HS-27A (cell line): ENCODE measurements around the gene NODAL.
"Not testable (repeated sequence)": the region's sequence is repeated elsewhere in the genome, so short reads cannot be mapped to it uniquely, and the experiment has no call there.

ENCODE experiments used
- DNase-seq: peaks from one replicate; pipeline ENCODE4 v3.0.0-alpha.2; 2012; ENCODE audit warnings: low read depth, missing footprints

Gene NODAL

DNA sequence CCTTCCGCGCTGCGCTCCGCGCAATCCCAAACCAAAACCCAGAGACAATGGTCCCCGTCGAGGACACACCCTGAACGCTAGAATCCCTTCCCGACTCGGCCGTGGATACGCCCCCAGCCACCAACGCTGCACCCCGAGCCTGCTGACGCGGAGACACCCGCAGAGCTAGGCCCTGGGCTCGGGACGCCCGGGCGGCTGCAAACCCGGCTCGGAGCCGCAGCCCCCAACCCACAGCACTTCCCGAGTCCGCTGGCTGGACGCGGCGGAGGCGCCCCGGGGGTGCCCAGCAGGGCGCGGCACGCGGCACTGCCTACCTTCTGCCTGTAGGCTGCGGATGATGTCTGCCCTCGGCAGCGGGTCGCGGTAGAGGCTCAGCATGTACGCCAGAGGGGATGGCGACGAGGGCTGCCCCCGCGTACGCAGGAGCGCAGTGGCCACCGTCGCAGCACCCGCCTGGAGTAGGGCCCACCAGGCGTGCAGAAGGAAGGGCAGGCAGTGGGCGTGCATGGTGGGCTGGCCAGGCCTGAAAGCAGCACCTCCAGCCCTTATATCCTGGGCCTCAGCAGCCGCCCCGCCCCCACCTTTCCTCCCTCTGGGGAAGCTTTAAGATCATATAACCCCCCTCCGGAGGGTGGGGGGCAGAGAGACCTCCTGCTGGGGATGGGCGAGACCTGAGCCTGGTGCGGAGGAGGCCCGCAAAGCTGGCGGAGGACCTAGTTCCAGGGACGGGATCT, at the start of gene NODAL:
NODAL (minus strand) TSS at position 521 of the 734 bp plus-strand sequence; CDS start at position 507, 14 bp downstream.
- DNase-seq = no peak

DNA sequence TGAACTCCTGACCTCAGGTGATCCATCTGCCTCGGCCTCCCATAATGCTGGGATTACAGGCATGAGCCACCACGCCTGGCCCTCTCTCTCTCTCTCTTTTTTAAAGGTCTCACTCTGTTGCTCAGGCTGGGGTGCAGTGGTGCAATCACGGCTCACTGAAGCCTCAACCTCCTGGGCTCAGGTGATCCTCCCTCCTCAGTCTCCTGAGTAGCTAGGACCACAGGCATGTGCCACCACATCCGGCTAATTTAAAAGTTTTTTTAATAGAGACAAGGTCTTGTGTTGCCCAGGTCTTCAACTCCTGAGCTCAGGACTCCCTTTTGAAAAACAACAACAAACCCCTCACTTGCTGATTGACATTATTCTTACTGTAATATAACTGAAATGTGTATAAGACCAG, 48.7 kb upstream of the NODAL start:
- DNase-seq = no peak

DNA sequence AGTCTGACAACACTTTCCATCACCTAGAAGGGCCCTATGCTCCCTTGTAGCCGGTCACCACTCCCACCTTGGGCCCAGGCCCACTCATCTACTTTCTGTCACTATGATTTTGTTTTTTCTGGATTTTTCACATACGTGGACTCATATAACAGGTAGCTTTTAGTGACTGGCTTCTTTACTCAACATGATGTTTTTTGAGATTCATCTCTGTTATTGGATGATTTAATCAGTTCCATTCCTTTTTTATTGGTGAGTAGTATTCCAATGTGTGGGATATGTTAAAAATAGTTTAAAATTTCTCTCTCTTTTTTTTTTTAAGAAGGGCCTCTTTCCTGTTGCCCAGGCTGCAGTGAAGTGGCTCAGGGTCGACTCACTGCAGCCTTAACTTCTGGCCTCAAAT, 46.3 kb upstream of the NODAL start:
- DNase-seq = no peak

DNA sequence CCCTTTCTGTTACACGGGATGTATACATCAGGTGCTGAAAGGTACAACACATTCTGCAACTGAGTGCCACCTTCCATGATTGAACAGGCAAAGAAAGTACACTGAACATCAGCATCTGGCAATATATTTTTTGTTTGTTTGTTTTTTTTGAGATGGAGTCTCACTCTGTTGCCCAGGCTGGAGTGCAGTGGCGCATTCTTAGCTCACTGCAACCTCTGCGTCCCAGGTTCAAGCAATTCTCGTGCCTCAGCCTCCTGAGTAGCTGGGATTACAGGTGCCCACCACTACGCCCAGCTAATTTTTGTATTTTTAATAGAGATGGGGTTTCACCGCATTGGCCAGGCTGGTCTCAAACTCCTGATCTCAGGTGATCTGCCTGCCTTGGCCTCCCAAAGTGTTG, 42.4 kb upstream of the NODAL start:
- DNase-seq = not testable (repeated sequence)

DNA sequence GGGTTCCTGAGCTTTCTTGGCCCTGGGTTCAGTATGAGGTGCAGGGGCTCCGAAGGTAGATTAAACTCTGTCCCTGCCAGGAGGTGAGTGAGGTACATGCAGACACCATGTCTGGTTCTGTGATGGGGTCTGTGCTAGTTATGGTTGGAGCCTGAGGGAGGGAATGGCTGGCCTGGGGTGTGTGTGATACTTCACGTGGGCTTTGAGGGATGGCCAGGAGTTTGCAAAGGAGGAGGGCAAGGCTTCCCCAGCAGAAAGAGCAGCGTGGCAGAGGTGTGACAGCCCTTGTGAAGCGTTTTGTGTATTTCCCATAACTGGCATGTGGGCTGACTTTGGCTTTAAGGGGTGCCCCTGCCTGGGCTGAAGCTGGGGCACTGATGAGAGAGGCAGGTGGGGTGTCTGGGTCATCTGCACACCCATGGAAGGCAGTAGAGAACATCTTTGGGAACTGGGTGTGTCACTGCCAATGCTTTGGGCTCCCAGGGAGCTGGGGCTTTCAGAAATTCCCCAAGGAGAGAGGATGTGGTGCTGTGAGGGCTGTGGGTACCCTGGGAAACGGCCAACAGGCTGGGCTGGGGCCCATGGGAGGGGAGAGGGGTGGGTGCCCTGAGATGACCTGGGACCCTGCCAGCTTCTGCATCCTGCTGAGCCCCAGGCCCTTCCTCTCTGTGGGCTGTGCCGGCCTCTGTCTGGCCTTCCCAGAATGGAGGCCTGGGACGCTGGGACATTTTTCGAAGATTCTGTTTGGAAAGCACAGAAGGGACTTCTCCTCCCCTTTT, 41.7 kb upstream of the NODAL start:
- no peak for DNase-seq

DNA sequence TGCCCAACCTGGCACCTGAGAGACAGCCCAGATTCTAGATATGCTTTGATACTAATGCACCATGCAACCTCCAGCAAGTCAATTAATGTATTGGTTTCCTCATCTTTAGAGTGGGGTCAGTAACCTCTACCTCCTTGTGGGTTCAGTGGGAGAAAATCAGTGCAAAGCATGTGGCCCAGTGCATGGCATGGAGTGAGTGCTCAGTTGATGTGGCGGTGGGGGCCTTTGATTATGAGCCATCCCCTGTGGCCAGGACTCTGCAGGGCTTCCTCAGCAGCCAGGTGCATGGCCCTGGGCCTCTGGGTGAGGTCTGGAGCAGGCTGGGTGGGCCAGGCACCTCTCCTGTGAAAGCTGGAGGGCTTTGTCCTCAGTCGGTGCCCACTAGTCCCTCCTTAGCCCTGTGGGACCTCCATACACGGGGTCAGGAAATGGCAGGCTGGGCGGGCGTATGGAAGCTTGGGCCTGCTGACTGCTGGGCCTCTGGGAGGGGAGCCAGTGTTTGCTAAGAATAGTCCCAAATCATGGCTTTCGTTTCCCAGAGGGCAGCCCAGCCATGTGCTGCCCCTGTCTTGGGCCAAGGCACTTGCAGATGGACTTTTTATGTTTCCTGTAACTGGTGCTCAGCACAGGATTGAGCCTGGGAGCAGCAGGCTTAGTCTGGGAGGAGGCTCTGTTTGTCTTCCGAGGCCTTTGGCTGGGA, 40.5 kb upstream of the NODAL start:
- DNase-seq = no peak

DNA sequence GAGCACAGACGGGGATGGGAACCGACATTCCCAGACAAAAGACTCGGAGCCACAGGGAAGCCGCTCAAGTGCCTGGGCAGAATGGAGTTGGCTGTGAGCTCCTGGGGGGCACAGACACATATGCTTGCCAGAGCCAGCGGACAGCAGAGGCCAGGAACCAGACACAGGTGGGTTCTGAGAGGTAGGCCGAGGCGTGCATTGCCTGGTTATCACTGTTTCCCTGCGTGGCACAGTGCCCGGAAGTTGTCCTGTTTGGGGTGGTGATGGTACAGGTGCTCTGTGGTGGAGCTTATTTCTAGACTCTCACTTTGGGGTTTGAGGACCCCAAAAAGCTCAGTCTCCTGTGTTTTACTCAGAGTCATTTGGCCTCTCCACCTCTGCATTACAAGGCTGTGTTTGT, 39.6 kb upstream of the NODAL start:
- no peak for DNase-seq

DNA sequence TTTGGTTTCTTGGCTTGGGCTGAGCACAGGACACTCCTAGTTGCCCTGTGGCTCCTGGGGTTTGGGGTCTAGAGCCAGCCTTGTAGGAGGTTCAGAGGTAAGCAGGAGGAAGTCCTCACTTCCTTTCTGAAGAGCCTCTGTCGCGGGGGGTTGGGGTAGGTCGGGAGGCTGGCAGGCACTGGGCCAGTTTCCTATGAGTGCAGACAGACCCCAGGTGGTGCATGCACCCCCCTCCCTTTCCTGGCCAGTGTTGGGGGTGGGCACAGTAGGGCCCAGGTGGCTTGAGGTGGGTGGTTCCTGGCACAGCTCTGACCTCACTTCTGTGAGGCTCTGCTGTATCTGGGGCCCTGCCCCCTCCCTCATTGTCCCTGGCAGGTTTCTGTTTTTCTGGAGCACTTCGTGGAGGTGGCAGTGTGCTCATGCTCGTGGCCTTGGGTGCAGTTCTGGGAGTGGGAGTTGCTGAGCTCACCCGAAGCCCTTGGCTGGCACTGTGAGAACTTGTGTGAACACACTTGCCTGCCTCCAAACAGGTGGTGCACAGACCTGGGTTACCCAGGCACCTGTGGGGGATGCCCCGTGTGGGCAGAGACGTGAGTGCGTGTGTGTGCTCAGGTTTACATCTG, 38.9 kb upstream of the NODAL start:
- DNase-seq = no peak

DNA sequence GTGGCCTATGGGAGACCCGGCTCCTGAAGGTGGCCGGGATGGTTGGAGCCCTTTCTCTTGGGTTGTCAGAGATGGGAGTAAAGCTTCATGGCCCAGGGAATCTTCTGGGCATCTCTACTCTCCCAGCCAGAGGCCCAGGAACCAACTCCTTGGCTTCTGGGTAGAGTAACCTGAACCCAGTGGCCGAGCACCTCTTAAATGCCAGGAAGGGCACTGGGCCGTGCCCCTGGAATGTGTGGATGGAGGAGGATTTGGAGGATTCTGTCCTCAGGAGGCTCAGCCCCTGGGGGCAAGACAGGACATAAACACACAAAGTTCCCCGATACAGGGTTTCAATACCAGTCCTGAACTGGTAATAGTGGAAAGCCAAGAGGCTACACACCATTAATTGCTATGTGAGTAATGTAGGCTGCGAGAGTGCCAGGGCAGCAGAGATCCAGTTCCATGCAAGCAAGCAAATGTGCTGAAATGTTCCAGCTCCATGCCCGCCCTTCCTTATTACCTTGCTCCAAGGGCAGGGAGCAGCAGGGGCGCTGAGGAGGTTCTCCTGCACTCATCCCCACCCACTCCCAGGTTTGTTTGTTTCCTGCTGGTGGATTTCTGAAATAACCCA, 38.3 kb upstream of the NODAL start:
- no peak for DNase-seq

DNA sequence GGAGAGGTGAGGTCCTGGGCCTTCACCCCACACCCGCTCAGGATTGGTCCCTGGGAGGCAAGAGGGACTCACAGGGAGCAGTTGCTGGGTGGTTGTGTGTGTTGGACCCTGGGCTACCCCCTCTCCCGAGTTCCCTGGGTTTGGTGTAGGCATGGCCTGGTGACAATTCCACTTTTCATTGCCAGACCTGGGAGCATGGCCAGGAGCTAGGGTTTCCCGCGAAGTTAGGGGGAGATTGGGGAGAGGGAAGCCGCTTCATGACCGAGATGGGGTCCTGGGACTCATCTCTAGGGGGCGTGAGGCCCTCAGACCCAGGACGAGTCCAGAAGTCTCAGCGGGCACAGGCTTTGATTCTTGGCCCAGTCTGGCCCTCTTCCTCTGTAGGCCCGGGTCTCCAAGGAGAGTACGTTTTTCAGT, 37.7 kb upstream of the NODAL start:
- no peak for DNase-seq

DNA sequence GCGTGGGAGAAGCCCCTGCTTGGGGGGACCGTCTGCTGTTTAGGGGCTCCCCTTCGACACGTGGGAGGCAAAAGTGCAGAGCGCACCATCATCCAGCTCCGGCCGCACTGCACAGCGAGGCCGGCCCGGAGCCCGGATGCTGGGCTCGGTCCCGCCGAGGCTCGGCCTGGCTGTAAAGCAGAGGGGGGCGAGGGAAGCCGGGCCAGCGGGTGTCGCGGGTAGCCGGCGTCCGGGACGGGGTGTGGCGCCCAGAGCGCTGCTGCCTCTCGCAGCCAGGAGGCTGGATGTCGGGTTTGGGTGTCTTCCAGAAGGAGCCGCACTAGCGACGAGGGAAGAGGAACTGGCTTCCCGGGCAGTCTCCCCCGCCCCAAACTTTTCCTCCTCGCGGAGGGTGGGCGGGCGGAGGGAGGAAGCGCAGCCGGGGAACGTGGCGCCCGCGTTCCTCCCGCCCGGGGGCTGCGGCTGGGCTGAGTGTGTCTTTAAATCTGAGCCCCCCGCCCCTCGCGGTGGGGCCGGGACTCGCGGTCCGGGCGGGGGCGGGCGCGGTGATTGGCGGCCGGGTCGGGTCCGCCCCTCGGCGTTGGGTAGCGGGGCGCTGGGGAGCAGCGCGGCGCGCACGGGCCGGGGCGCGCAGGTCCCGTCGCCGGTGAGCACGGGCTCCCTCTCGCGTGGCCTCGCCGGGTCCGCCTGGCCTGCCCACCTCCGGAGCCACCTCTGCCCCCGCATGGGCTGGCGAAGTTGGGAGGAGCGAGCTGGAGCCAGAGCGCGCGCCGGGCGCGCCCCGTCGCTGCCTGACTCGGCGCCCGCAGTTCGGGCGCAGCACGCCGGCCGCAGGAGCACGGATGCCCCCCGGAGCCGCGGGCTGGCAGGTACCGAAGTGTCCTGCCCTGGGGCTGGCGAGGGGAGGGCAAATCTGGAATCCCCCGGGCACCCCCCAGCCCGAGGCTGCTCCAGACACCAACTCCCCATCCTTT, 37.0 kb upstream of the NODAL start, which contains the start of gene PALD1:
PALD1 (plus strand) TSS at position 577 of the 974 bp plus-strand sequence. CDS start 47,185 bp downstream, outside the sequence.
- DNase-seq = no peak

DNA sequence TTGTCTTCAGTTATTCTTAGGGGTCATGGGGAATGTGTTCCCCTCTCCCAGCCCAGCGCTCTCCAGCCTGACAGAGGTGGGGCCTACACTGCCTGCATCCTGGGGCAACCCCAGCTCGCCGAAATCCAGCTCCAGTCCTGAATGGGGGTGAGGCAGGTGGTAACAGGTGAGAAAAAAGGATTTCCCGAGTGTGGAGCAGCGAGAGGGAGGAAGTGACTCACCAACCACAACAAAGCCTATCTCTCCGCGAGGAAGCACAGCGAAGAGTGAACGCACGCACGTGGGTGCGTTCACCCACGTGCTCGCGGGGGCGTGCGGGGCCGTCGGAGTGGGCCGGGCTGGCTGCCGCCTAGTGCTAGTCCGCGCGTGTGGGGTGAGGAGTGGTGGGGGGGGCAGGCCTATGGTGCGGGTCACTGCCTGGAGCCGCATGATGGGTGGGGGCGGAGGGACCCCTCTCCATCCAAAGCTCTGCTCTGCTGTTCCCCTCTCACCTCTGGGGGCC, 36.2 kb upstream of the NODAL start:
- no peak for DNase-seq

DNA sequence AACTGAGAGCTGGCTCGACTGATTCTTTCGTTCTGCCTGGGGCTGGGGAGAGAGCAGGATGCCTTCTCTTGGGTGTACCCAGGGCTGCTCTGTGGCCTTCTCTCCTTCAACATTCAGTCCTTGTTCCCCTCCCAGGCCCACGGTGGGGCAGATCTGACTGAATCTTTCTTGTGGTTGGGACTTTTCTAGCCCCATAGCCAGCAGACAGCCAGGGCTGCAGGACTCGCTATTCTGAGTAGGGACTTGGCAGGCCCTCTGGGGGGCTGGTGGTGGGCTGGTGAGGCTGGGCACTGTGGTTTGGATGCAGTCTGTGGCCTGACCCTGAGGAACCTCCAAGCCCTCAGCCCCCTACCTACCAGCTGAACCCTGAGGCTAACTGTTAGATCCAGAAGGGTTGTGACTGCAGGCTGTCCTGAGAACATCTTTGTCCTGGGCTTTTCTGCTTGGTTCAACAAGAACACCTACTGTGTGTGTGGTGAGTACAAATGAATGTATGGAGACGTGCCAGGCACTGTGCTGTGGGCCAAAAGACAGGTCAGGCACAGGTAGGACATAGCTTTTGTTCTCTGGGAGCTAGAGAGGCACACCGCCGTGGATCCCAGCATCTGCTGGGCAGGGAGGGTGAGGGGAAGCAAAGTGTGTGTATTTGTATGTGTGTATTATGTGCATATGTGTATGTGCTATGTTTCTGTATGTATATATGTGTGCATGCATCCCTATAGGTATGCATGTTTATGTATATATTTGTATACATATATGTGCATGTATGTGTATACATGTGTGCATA, 35.0 kb upstream of the NODAL start:
- DNase-seq = no peak

DNA sequence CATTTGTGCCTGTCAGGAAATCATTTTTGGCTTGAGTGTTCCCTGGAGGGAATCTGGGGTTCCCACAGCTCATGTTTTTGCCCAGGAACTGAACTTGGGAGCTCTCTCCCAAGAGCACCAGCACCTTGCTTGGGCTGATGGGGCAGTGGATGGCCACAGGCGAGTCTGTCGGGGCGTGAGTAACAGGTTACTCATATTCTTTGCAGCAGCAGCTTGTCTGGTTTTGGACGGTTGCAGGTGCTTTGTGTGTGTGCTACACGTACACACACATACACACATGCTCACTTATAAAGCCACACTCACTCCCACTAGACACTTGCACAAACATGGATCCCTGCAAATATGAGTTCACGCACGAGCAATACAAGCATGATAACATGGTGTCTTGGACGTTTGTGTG, 34.2 kb upstream of the NODAL start:
- no peak for DNase-seq

DNA sequence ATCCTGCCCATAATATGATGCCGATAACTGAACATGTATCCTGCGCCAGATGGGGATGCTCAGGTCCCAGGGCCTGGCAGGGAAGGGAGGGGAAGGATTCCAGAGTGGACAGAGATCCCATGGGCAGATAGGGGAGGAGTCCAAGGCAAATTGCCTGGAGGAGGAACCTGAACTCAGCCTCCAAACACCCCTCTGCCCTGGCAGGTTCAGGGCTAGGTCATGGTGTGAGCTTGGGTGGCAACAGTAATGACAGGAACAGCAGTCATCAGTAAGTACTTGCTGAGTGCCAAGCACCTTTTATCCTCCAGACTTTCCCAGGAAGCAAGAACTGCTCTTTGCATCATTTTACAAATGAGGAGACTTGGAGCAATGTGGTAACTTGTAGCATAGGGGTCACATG, 33.3 kb upstream of the NODAL start:
- no peak for DNase-seq

DNA sequence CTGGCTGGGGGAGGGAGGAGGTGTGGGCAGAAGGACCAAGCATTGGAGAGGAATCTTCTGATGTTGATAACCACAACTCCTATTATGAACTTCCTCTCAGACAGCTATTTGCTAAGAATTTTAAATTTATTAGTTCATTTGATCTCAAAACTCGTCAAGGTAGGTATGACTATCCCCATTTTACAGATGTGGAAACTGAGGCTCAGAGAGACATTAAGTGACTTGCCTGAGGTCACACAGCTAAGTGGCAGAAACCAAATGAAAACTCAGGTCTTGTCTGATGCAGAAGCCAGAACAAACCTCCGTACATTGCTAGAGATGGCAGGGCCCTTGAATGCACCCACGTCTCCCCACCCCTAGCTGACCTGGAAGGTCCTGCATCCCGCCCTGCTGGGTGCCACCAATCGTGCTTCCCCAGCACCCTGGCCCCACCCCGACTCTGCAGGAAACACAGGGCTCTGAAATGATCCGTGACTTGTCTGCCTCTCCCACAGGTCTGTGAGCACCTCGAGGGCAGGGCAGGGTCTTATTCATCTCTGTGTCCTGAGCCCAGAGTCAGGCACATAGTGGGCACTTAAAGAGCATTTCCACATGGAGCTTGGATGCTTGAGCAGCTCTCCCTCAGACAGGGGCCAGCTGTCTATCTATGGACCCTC, 31.4 kb upstream of the NODAL start:
- DNase-seq = no peak

DNA sequence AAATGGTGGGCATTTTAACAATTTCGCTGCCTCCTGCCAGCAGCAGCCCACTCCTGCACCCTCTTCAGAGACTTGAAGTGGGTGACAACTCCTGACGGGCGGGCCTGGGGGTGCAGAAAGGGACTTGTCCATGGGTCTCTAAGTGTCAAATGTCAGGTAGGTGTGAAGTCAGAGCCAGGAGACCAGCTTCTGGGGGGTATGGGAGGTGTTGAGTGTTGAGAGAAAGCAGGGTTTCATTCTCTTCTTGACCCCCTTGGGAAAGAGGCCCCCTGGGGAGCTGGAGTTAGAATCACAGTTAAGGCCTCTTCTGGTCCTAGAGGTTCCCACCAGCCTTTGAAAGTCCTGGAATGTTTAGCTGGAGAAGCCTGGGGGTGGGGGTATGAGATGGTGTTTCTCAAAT, 25.5 kb upstream of the NODAL start:
- no peak for DNase-seq

DNA sequence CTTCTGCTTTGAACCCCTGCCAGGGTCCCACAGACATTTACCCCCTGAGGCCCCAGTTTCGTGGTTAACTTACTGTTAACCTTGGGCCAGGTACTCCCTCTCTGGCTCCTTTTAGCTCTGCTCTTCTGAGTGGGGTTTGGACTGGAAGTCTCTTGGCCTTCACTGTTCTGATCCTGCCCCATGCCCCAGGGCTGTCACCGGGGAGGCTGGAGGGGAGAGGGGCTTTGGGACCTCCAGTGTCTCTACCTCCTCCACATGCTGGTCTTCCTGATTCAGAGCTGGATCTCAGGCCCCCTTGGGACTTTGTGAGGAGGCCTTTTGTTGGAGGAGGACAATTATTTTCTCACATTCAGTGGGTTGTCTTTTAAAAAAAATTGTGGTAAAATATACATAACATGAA, 24.4 kb upstream of the NODAL start:
- no peak for DNase-seq

DNA sequence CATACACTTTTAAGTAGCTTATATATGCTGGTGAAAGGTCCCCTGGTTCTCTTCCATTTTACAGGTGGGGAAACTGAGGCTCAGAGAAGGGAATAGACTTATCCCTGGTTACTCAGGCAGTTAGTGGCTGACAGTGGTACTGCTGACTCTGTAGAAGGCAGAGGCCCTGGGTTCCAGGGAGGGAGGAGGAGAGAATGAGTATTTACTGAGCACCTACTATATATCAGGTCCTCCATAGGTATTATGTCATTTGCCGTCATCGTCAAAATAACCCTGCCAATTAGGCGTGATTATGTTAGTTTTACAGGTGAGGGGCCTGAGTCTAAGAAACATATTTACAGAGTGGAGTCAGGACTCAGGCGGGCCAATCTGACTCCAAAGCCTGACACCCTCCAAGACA, 23.8 kb upstream of the NODAL start:
- no peak for DNase-seq
